Effector memory CD4-positive, alpha-beta T cell (primary cell): ENCODE measurements around the gene ZNF880.

ENCODE experiments used
- DNase-seq, 3 donors: peaks; one replicate each; pipeline ENCODE4 v3.0.0-alpha.2; 2020
- H3K27ac ChIP-seq: 2 replicates; pipeline ENCODE4 v1.7.0; 2013; ENCODE audit warnings: mild to moderate bottlenecking, low read length, moderate library complexity; ENCODE audit not compliant: insufficient read depth, poor library complexity, severe bottlenecking
- H3K27me3 ChIP-seq: replicated peaks from 2 replicates; pipeline ENCODE4 v1.7.0; 2013; ENCODE audit warnings: mild to moderate bottlenecking, low read length; ENCODE audit not compliant: insufficient read depth, control insufficient read depth, poor library complexity, severe bottlenecking
- H3K36me3 ChIP-seq: 2 replicates; pipeline ENCODE4 v1.7.0; 2013; ENCODE audit warnings: mild to moderate bottlenecking, low read length, moderate library complexity; ENCODE audit not compliant: control insufficient read depth, insufficient read depth
- H3K4me1 ChIP-seq: 2 replicates; pipeline ENCODE4 v1.7.0; 2013; ENCODE audit warnings: low read length, mild to moderate bottlenecking; ENCODE audit not compliant: control insufficient read depth, insufficient read depth, poor library complexity, severe bottlenecking
- H3K4me3 ChIP-seq: 2 replicates; pipeline ENCODE4 v1.7.0; 2013; ENCODE audit warnings: low read length, low read depth, mild to moderate bottlenecking; ENCODE audit not compliant: insufficient read depth, poor library complexity, severe bottlenecking
- H3K9me3 ChIP-seq: 2 replicates; pipeline ENCODE4 v1.7.0; 2013; ENCODE audit warnings: mild to moderate bottlenecking, low read length, moderate library complexity; ENCODE audit not compliant: control insufficient read depth

ZNF880 gene

GRCh38 chr19:52366414-52366824 lies 3.3 kb upstream of the ZNF880 start:
- Histone ChIP-seq H3K27me3 (no peaks in the 10 kb centered on the region), H3K36me3 (no peaks in the 10 kb centered on the region), H3K4me3 (no peak overlapping the region), H3K27ac (no peak overlapping the region), H3K9me3 (peaks cover 19% of the 10 kb centered on the region), H3K4me1 (peaks cover 10% of the 10 kb centered on the region)
- DNase-seq = no peak

GRCh38 chr19:52370341-52370710 lies 603 bp downstream of the ZNF880 start:
- peaks cover 15% of the 10 kb centered on the region for H3K9me3 ChIP-seq
- peak overlapping the region; percentile 92 for H3K27ac ChIP-seq
- H3K36me3 ChIP-seq = peaks cover 21% of the 10 kb centered on the region
- peaks cover 10% of the 10 kb centered on the region for H3K4me1 ChIP-seq
- no peaks in the 10 kb centered on the region for H3K27me3 ChIP-seq
- peak overlapping the region; percentile 92 for H3K4me3 ChIP-seq
- no peak for DNase-seq

GRCh38 chr19:52391135-52391534 lies 21.4 kb downstream of the ZNF880 start:
- Histone ChIP-seq H3K4me3 (no peak overlapping the region), H3K4me1 (no peaks in the 10 kb centered on the region), H3K9me3 (peaks cover 32% of the 10 kb centered on the region), H3K27me3 (no peaks in the 10 kb centered on the region), H3K27ac (no peak overlapping the region), H3K36me3 (no peaks in the 10 kb centered on the region)
- DNase-seq = no peak

- Histone ChIP-seq H3K27ac (peak within 1 kb of the TSS; percentile 46), H3K9me3 (no peaks in the 10 kb centered on the region), H3K4me3 (peak within 1 kb of the TSS; percentile 80), H3K4me1 (no peaks in the 10 kb centered on the region), H3K27me3 (no peaks in the 10 kb centered on the region), H3K36me3 (peaks cover 15% of the 10 kb centered on the region)
- peak; percentile 78 to 94 (median 86) for DNase-seq
These were observed 27.8 kb downstream of the ZNF880 start, which contains the start of gene ZNF528 for GRCh38 chr19:52397310-52398080. TSS of gene ZNF528 (plus strand) at chr19:52397849. CDS start at chr19:52402014, 4,165 bp downstream.

GRCh38 chr19:52398081-52398441 lies 28.3 kb downstream of the ZNF880 start:
- Histone ChIP-seq H3K9me3 (no peaks in the 10 kb centered on the region), H3K4me1 (no peaks in the 10 kb centered on the region), H3K27ac (peak overlapping the region; percentile 46), H3K36me3 (peaks cover 19% of the 10 kb centered on the region), H3K4me3 (peak overlapping the region; percentile 80), H3K27me3 (no peaks in the 10 kb centered on the region)
- no peak for DNase-seq

GRCh38 chr19:52410276-52410675 lies 40.6 kb downstream of the ZNF880 start:
- Histone ChIP-seq H3K27me3 (no peaks in the 10 kb centered on the region), H3K36me3 (peaks cover 68% of the 10 kb centered on the region), H3K4me3 (no peak overlapping the region), H3K27ac (no peak overlapping the region), H3K4me1 (no peaks in the 10 kb centered on the region), H3K9me3 (peaks cover 47% of the 10 kb centered on the region)
- DNase-seq = no peak

- H3K9me3 ChIP-seq = peaks cover 68% of the 10 kb centered on the region
- H3K36me3 ChIP-seq = peaks cover 15% of the 10 kb centered on the region
- no peak overlapping the region for H3K4me3 ChIP-seq
- H3K27ac ChIP-seq = no peak overlapping the region
- H3K27me3 ChIP-seq = no peaks in the 10 kb centered on the region
- H3K4me1 ChIP-seq = no peaks in the 10 kb centered on the region
- DNase-seq = no peak
These were observed 46.0 kb downstream of the ZNF880 start for GRCh38 chr19:52415711-52416110.

- no peak within 1 kb of the TSS for H3K4me3 ChIP-seq
- H3K27ac ChIP-seq = no peak within 1 kb of the TSS
- no peak for DNase-seq
- no peaks in the 10 kb centered on the region for H3K36me3 ChIP-seq
- H3K4me1 ChIP-seq = no peaks in the 10 kb centered on the region
- H3K27me3 ChIP-seq = no peaks in the 10 kb centered on the region
- peaks cover 10% of the 10 kb centered on the region for H3K9me3 ChIP-seq
These were observed 59.2 kb downstream of the ZNF880 start, which contains the start of gene ZNF534 for GRCh38 chr19:52428937-52429336. TSS of gene ZNF534 (plus strand) at chr19:52429148. CDS start at chr19:52431475, 2,327 bp downstream.
